Measurements from ENCODE around the gene CTDSPL.

CTDSPL gene

DNA sequence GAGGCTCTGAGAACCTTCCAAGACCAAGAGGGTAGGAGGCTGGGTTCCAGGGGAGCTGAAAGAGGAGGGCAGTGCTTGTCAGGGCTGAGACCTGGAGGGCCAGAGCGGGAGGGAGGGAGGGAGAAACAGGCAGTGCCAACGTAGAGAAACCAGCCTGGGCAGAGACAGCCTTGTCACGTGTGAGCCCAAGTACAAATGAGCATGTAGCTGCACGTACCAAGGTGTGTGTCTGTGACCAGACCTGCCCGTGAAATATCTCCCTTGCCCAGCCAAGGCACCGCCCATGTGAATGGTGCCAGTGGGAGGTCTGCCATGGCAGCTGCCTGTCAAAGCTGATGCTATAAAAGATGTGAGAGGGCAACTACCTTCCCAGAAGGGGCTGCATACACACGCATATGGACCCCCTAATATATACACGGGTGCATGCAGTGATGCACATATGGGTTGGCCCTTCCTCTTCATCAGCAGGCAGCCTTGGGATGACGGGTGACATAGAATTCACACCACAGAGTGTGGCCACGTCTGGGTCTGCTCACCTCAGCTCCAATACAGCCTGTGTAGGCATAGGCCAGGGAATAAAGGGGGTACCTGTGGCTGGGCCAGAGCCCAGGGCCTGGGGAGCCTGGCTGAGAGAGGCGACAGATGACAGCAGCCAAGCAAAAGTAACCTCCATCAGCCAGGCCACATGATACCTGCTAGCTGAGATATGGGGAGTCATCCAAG is 7.8 kb upstream of the CTDSPL start:
- no peak for DNase-seq (ENCODE audit: low spot score)

DNA sequence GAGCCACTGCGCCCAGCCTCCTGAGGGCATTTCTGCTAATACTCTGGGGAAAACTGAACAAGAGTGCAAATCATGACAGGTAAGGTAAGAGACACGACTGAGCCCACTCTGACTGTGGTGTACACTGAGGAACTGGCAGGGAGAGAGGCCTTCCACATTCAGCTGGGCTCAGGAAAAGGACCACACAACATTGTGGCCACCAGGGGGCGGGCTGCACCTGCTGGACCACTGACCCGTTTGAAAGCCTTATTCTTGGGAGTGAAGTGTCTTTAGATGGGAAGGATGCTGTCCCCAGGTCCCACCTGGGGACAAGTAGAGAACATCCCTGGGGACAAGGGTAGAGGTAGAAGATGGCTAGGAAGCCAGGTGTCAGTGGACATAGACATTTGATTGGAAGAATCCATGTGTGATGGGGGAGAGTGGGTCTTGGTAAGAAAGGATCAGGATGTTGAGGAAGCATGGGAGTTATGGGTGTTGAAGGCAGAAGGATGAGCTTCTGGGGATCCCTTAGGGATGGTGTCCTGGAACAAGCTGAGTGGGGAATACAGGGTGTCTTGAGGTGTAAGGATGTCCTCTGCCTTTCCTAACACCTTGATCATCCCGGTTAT is 6.2 kb upstream of the CTDSPL start:
- DNase-seq (ENCODE audit: low spot score) = peak; percentile 65

DNA sequence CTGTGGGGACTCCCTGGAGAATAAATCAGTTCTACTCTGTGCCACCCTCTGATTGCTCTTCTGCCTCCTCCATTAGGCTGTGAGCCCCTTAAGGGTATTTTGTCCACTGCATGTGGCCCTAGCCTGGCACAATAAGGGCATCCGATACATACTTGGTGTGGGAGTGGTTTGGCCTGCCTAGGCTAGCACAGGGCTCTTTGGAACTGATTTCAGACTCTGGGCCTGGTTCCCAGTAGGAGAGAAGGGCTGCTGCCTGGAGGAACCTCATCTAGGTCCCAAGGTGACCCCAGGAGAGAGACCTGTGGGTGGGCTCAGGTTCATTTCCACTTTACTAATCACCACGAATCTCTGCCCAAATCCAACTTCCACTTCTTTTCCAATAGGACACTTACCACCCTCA is 5.3 kb upstream of the CTDSPL start:
- no peak for DNase-seq (ENCODE audit: low spot score)

DNA sequence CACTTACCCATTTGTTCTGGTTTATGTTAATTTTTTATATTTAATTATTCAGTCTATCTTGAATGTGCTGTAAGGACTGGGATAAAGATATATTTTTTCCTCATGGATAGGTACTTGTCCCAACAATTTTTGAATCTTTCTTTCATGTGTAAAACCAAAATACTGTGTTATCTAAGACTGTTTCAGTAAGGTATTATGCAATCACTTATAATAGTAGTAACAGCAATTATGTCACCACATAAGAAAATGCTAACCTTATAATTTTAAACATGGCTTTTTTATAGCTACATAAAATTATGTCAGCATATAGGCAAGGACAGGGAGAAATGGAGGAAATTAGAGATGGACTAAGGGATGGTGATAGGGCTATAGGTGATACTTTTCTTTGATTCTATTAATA is 2.9 kb upstream of the CTDSPL start:
- DNase-seq (ENCODE audit: low spot score) = no peak

DNA sequence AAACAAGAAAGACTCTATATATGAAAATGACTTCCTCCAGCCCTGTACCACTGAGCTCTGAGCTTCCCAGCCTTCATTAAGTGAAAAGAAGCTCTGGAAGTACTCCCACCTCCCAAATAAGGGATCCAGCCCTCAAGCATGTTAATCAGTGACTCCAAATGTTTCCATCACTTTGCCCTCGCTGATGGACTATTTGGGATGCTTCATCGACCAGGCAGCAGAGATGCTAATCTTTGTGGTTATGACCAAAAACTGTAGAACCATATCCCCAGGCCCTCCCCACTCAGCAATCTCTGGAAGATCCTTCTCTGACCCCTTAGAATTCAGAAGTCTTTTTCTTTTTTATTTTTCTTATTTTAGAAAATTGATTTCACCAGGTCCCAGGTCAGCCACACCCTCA is 2.3 kb upstream of the CTDSPL start:
- no peak for DNase-seq (ENCODE audit: low spot score)

DNA sequence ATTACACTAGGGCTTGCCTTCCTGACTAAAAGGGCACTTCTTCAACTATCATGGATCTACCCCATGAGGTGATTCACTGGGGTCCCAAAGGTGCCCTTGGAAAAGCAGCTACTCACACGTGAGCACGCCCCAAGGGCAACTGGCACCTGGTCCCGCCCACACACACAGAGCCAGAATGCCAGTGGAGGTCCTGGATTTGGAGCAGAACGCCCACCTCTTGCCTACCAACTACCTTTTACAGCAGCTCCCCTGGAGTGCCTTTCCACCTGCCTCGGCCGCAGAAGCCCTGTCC is 1.8 kb upstream of the CTDSPL start:
- DNase-seq (ENCODE audit: low spot score) = no peak

DNA sequence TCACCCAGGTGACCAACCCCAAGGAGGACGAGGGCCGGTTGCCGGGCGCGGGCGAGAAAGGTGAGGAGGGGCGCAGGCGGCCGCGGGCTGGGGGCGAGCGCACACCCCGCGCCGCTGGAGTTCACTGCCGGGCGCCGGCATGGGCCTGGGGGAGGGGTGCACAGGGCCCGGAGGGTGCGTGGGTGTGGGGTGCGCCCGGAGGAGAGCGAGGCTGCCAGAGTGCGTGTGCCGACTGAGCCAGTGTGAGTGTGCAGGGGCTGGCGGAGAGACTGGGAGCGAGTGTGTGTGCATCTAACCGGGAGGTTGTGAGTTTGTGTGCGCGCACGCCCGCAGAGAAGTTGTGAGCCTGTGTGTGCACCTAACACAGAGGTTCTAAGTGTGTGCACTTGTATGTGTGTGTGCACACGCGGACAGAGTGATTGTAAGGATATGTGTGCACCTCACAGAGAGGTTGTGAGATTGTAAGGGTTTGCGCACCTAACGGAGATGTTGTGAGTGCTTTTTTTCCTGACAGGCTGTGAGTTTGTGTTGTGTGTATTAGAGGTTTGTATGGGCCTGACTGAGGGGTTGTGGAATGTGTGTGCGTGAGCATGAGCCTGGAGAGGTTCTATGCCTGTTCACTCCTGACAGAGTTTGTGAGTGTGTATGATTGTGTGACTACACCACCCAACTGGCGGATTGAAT is 681 bp downstream of the CTDSPL start:
- peak; percentile 9 for DNase-seq (ENCODE audit: low spot score)

DNA sequence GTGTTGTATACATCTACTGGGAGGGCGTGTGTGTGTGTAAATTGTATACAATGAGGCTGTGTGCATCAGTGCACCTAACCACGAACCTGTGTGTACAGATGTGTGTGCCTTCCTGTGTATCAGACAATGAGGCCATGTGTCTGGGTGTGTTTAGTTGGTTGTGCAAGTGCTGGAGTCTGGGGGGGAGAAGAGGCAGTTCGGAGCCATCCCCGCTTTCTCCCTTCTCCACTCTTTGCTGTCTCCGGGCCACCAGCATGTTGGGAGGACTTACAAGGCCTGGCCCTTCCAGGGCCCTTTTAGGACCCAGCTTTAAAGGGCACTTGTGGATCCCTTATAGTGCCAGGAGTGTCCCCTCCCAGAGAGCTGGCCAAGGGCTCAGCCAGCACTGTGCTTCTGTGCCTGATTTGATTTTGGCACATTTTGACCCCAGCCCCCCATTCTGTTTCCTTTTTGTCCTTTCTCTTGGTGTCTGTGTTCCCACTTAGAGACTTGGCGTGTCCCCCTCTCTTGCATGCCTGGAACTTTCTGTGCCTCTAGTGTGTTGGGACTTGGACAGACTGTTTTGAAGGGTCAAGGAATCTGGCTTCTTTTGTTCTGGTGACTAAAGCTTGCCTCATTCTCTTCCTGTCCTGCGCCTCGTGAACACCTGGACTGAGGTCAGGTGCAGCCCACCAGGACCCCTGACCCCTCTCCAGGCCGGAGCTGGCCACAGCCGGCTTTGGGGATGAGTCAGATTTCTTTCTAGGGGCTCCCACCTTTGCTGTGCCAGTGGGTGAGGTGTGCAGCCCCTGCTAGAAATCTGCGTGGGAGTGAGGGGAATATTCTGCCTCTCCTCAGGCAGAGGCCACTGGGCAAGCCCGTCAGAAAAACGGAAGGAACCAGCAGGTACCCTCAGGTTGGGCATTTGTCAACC is 1.5 kb downstream of the CTDSPL start:
- DNase-seq (ENCODE audit: low spot score) = no peak

DNA sequence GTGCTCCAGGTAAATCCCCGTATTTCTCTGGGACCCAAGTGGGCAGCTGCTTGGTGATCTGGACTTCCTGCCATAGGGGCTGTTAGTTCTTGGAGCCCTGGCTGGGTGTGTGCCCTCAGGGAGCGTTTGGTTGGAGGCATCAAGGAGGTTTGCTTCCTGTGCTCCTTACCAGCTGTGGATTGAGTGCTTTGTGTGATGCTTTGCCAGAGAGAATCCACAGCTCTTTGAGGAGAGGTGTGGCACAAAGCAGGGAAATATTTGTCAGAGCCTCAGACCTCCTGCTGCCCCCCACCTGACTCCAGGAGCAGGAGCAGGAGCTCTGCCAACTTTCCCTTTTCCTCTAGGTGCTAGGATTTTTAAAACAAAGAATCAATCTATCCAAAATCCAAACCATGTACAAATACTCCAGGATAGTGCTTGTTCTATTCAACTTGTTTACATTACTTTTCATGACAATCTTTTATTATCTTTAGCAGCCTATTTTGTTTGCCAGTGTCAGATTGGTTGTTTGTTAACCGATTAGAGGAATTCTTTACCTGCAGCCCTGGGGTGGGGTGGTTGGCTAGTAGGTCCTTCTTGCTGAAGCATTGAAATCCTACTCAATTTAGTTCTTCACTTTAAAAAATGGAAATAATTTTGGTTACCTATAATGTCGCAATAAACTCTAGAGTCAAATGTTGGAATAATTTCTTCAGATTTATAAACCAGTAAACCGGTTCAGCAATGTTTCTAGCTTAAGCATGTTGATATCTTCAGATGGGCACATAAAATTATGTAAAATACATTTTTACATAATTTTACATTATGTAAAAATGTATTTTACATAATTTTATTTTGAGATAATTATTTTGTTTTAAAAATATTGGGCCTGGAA is 2.5 kb downstream of the CTDSPL start:
- no peak for DNase-seq (ENCODE audit: low spot score)

DNA sequence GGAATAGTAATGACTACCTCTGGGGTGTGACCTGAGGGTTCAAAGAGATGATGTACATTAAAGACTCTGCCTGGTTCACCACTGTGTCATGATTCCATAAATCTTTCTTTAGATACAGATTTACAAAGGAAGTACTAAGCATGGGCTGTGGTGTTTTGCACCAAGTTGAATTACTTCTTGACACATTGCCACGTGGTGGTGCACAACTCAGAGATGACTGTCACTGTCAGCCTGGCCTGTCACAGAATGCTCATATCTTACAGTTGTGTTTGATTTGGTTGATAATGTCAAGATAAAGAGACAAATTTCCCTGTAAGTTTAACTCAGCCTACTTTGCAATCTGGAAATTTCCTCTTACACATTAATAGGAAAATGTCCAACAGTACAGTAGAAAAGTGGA is 3.2 kb downstream of the CTDSPL start:
- no peak for DNase-seq (ENCODE audit: low spot score)

DNA sequence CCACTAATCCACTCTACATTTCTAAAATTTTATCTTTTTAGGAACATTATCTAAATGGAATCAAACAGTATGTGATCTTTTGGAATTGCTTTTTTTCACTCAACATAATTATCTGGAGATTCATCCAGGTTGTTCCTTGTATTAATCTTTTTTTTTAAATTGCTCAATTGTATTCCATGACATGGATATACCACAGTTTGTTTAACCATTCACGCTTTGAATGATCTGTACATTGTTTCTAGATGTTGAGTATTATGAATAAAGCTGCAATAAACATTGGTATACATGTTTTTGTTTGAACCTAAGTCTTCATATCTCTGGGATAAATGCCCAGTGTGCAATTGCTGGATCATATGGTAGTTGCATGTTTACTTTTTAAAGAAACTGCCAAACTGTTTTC is 5.5 kb downstream of the CTDSPL start:
- no peak for DNase-seq (ENCODE audit: low spot score)

DNA sequence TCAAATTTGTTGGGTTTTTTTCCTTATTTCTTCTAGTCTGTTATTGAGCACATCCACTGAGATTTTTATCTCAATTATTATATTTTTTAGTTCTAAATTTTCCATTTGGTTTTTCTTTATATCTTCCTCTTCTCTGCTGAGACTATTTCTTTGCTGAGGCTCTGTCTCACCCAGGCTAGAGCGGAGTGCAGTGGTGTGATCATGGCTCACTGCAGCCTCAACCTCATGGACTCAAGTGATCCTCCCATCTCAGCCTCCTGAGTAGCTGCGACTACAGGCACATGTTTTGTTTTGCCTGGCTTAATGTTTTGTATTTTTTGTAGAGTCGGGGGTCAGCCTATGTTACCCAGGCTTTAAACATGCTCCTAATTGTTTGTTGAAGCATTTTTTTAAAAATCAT is 10.2 kb downstream of the CTDSPL start:
- DNase-seq (ENCODE audit: low spot score) = no peak

DNA sequence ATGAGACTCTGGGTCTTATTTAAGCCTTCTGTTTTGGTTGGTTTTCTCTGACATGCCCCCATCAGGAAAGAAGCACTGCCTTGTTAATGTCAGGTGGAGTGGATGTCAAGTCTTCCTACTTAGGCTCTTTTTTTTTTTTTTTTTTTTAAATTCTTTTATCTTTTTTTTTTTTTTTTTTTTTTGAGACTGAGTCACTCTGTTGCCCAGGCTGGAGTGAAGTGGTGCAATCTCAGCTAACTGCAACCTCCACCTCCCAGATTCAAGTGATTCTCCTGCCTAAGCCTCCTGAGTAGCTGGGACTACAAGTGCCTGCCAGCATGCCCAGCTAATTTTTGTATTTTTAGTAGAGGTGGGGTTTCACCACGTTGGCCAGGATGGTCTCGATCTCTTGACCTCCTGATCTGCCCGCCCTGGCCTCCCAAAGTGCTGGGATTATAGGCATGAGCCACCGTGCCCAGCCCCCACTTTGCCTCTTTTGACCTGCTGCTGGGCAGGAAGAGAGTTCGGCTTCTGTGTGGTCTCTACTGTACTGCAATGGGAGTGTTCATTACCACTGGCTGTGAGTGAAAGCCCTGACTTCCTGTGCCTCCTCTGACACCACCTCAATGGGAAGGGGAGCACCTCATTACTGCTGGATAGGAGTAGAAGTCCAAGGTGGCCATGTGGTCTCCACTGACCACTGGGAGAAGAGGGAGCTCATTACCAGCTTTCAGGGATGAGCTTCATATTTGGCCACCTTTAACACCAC is 10.9 kb downstream of the CTDSPL start:
- no peak for DNase-seq (ENCODE audit: low spot score)

DNA sequence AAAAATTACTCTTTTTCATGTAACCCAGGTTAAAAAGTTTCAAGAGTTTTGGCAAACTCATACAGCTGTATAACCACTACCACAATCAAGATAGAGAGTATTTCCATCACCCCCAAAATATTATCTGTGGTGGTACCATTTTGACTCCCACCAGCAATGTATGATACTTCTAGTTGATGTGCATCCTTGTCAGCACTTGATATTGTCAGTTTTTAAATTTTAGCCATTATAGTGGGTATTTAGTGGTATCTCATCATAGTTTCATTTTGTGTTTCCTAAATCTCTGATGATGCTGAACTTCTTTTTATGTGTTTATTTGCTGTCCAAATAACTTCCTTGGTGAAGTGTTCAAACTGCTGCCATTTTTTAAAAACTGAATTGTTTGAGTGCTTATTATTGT is 14.6 kb downstream of the CTDSPL start:
- no peak for DNase-seq (ENCODE audit: low spot score)

DNA sequence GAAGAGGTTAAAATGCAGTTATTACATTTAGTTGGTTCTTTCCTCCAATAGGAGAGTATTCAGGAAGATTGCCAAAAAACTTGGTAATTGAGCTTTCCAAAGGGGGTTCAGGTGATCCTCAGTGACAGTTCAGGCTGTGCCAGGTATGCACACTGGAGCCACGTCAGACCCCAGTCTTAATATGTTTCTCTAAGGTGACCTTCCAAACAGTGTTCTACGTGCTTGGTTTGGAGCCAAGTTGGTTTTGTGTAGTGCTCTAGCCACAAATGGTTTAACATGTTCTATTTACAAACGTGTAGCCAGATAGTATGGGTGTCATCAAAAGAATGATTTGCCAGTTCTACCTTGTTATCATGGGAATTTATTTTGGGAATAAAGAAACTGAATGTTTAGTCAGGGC is 21.0 kb downstream of the CTDSPL start:
- no peak for DNase-seq (ENCODE audit: low spot score)

DNA sequence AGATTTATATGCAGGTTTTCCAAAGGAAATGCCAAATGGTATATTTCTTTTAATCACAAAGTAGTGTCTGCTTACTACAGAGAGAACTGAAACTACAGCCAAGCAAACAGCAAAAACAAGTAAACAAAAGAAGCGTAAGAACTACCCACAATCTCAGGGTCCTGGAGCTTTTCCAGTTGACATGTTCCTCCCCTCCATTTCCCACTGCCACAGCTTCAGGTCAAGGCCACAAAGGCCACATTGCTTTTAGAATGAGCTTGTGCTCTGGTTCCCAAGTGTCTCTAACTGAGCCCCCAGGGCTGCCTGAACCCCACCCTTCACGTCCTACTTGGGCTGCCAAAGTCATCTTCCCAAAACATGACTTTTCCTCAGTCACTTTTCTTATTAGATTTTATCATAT is 24.1 kb downstream of the CTDSPL start:
- no peak for DNase-seq (ENCODE audit: low spot score)

DNA sequence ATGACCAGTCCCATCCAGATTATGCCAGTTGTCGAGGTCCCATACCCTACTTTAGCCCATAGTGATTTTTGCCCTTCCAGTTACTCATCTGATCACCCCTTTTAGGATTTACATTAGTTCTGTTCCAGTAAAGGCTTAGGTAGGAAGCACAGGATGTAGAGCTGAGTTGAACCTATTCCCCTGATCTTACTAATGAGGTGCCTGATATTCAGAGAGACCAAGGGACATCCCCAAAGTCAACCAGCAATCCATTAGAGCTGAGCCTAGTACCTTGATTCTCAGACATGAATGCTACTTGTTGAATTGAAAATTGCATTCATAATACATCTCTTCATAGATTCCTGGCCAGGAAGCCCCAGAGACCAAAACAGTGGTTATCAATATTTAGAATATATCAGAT is 24.7 kb downstream of the CTDSPL start:
- no peak for DNase-seq (ENCODE audit: low spot score)

DNA sequence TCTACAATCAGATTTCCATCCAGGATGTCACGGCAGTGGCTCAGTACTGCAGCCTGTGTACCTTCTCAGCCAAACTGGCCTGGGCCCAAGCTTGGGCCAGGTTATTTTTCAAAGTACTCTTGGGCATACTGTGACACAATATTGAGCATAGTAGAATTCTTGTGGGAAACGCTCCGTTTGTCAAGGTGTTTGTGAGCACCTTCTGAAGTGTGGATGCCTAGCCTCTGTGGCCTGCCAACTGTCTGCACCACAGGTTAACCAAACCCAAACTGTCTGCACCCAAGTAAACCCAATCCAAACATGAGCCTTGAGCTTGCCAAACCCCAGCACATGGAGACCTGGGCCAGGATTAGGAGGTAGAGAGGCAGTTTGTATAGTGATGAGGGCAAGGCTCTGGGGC is 25.4 kb downstream of the CTDSPL start:
- DNase-seq (ENCODE audit: low spot score) = no peak

DNA sequence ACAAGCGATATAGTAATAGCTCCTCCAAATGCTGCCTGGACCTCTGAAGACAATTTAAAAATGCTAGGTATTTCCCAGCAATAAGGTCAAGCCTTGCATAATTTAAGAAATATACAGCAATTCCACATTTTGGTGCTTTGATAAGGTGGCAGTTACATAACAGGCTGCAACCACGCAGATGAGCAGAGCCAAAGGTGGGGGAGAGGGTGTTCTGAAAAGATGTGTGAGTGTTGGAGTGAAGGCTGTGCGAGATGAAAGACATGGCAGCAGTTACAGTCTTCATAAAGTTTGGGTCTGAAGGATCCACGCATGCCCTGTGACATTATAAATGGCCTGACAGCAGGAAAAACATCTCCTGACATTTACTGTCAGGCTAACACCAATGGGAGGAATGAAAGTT is 26.1 kb downstream of the CTDSPL start:
- no peak for DNase-seq (ENCODE audit: low spot score)

DNA sequence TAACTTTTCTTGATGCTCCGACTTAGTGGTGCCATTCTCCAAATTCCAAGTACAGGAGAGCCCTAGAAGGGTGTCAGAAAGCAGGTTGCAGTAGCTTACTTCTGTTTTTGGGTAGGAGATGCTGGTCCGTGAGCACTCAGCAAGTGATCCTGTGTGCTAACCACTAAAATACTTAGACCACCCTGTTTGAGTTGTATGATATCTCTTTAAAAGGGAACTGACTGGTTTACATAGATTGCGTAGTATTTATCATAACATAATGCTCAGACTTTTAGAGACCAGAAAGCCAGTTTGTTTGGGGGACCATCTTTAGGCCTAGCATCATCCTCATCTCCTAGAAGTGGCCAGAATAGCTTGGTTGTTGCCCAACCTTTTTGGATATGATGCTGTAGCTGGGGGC is 26.7 kb downstream of the CTDSPL start:
- DNase-seq (ENCODE audit: low spot score) = no peak

DNA sequence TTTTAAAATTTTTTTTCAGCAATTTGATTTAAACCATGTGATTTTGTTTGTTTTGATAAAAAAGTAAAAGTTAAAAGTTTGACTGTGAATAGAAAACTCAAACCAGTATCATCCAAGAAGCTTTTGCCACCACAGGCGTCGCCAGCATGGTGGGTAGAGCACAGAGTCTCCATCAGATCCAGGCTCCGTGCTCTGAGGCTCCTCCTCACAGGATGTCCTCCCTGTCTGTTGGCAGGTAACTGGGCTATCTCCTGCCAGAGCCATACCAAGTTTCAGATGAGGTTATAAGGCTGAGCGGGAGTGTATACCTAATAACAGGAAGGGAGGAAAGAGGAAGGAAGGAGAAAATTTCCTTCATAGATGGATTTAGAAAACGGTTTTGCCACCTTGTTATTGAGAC is 28.8 kb downstream of the CTDSPL start:
- DNase-seq (ENCODE audit: low spot score) = no peak

Measured in kidney capillary endothelial cell (primary cell).